ENCODE measurements around the gene GOLGA8G. TPM values are rescaled to one million over a fixed set of nuclear protein-coding genes. Genes with fewer than 3 reads are reported as not detected.
"Not testable (repeated sequence)": the region's sequence is repeated elsewhere in the genome, so short reads cannot be mapped to it uniquely, and the experiment has no call there.

The GOLGA8G gene, protein sequence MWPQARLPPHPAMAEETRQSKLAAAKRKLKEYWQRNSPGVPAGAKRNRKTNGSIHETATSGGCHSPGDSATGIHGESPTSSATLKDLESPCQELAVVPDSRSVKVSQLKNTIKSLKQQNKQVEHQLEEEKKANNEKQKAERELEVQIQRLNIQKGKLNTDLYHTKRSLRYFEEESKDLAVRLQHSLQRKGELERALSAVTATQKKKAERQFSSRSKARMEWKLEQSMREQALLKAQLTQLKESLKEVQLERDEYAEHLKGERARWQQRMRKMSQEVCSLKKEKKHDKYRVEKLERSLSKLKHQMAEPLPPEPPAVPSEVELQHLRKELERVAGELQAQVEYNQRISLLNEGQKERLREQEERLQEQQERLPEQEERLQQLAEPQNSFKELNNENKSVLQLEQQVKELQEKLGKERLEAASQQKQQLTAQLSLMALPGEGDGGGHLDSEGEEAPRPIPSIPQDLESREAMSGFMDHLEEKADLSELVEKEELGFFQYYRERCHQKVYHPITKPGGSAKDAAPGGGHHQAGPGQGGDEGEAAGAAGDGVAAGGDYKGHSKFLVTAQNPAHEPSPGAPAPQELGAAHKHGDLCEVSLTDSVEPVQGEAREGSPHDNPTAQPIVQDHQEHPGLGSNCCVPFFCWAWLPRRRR
- total RNA-seq: not detected

DNA sequence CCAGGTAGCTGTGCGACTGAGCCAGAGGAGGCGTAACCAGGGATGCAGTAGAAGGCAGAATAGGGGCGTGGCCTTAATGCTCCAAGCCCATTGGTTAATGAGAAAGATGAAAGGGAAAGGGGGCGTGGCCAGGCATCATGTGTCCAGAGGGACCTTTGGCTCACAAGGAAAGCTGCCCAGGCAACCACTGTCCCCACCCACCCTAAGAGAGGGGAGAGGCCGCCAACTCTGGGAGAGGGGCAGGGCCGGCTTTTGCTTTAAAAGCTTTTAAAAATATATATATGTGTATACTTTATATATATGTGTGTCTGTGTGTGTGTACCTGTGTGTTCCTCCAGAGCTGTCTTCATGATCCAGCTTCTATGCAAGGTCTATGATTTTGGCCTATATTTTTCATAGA, at the start of gene GOLGA8G:
GOLGA8G (minus strand) TSS at position 18 of the 400 bp plus-strand sequence. CDS start 62 bp downstream, outside the sequence.
- CTCF ChIA-PET; POLR2A ChIA-PET; H3K27me3 Mint-ChIP-seq; DNase-seq; H3K4me1 Mint-ChIP-seq (ENCODE audit: low read depth); H3K9me3 Mint-ChIP-seq; H3K36me3 Mint-ChIP-seq; H3K4me3 Mint-ChIP-seq; H3K27ac Mint-ChIP-seq; intact Hi-C loops (cut with micrococcal nuclease): not testable (repeated sequence)

DNA sequence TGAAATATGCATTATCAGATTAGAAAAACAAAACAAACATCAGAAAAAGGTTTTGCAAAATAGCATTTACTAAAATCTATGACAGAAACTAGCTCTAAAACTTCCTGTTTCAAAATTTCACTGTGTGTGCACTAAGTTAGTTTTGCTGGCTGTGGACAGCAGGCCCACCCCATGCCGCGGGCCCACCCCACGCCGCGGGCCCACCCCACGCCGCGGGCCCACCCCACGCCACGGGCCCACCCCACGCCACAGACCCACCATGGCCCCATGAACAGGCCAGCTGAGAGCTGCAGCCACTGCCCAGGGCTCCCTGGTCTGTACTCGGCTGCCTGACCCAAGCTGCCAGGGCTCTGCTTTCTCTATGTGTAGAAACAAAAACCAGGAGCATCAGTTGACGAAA, 40.6 kb upstream of the GOLGA8G start:
- H3K4me3 Mint-ChIP-seq; H3K27me3 Mint-ChIP-seq; CTCF ChIA-PET; DNase-seq; intact Hi-C loops (cut with micrococcal nuclease); H3K4me1 Mint-ChIP-seq (ENCODE audit: low read depth); H3K36me3 Mint-ChIP-seq; POLR2A ChIA-PET; H3K27ac Mint-ChIP-seq; H3K9me3 Mint-ChIP-seq: not testable (repeated sequence)

DNA sequence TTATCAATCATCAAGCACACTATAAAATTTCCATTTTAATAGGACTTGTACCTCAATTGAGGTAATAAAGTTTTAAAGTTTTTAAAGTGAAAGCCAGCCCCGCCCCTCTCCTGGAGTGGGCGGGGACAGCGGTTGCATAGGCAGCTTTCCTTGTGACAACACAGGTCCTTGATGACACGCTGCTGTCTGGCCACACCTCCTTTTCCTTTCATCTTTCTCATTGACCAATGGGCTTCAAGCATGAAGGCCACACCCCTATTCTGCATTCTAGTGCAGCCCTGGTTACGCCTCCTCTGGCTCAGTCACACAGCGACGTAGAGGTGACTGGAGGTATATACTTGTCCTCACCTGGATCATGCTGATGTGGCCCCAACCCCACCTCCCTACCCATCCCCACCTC, 20.5 kb upstream of the GOLGA8G start, which contains the start of gene GOLGA6L25:
GOLGA6L25 (plus strand) TSS at position 301 of the 400 bp plus-strand sequence; CDS start at position 362, 61 bp downstream.
- H3K9me3 Mint-ChIP-seq; H3K27me3 Mint-ChIP-seq; CTCF ChIA-PET; H3K36me3 Mint-ChIP-seq; intact Hi-C loops (cut with micrococcal nuclease); POLR2A ChIA-PET; DNase-seq; H3K27ac Mint-ChIP-seq; H3K4me1 Mint-ChIP-seq (ENCODE audit: low read depth); H3K4me3 Mint-ChIP-seq: not testable (repeated sequence)

DNA sequence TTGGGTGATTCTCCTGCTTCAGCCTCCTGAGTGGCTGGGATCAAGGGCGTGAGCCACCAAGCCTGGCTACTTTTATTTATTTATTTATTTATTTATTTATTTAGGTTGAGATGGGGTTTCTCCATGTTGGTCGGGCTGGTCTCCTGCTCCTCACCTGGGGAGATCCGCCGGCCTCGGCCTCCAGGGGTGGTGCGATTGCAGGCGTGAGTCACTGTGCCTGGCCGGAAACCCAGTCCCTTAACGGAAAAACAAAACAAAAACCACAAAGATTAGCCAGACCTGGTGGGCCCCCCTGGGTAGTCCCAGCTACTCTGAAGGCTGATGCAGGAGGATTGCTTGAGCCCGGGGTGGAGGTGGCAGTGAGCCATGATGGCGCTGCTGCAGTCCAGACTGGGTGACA, 17.6 kb downstream of the GOLGA8G start:
- H3K4me1 Mint-ChIP-seq (ENCODE audit: low read depth); H3K4me3 Mint-ChIP-seq; H3K9me3 Mint-ChIP-seq; DNase-seq; H3K36me3 Mint-ChIP-seq; POLR2A ChIA-PET; CTCF ChIA-PET; intact Hi-C loops (cut with micrococcal nuclease); H3K27me3 Mint-ChIP-seq; H3K27ac Mint-ChIP-seq: not testable (repeated sequence)

DNA sequence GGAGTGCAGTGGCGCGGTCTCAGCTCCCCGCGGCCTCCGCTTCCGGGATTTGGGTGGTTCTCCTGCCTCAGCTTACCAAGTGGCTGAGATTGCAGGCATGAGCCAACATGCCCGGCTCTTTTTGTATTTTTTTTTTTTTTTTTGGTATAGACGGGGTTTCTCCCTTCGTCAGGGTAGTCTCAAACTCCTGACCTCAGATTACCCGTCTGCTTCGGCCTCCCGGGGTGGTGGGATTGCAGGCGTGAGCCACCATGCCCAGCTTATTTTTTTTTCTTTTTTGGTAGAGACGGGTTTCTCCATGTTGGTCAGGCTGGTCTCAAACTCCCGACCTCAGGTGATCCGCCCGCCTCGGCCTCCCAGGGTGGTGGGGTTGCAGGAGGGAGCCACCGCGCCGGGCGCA, 18.6 kb downstream of the GOLGA8G start:
- CTCF ChIA-PET; H3K9me3 Mint-ChIP-seq; H3K27me3 Mint-ChIP-seq; H3K4me3 Mint-ChIP-seq; POLR2A ChIA-PET; intact Hi-C loops (cut with micrococcal nuclease); DNase-seq; H3K4me1 Mint-ChIP-seq (ENCODE audit: low read depth); H3K36me3 Mint-ChIP-seq; H3K27ac Mint-ChIP-seq: not testable (repeated sequence)

DNA sequence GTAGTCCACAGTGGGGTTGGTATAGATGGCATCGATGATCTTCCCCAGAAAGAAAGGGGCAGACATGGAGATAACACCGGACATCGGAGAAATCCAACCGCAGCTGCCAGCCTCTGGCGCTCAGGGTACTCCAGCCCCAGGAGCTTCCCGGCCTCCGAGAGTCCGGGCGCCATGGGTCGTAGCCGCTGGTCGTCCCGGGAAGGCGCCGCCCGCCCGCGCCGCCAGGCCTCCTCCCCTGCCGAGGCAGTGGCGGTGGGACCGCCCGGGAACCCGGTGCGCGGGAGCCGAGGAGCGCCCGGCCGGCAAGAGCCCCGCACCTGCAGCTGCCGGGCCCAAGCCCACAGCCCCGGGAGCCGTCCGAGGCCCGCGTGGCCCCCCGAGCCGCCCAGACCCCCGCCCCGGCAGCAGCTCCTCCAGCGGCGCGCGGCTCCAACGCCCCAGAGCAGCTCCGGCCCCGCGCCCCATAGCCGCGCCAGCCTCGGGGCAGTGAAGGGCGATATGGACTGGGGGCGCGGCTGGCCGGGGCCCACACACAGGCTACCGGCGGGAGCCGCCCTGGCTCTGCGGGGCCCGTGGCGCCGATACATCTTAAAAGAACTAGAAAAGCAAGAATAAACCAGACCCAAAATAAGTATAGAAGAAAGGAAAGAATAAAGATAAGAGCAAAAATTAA, 24.4 kb downstream of the GOLGA8G start:
- CTCF ChIA-PET; H3K4me3 Mint-ChIP-seq; DNase-seq; POLR2A ChIA-PET; H3K4me1 Mint-ChIP-seq (ENCODE audit: low read depth); H3K36me3 Mint-ChIP-seq; H3K27ac Mint-ChIP-seq; H3K9me3 Mint-ChIP-seq; H3K27me3 Mint-ChIP-seq; intact Hi-C loops (cut with micrococcal nuclease): not testable (repeated sequence)

DNA sequence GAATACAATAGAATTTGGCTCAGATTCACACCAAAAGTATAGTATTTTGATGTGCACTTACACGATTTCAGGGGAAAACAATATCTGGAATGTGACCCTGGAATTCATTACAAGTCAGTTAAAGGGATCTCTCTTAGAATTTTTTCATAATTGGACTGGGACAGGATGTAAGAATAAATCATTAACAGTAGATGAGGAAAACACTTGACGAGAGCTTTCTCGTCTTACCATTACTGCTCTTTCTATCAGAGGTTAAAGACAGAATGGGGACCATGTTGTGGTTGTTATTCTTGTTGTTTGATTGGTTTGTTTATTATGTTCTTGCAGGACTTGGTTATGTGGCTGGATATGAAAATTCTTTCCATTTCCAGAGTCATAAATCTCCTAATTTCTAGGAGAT, 51.4 kb downstream of the GOLGA8G start:
- H3K27ac Mint-ChIP-seq; POLR2A ChIA-PET; H3K36me3 Mint-ChIP-seq; intact Hi-C loops (cut with micrococcal nuclease); H3K4me1 Mint-ChIP-seq (ENCODE audit: low read depth); CTCF ChIA-PET; DNase-seq; H3K27me3 Mint-ChIP-seq; H3K9me3 Mint-ChIP-seq; H3K4me3 Mint-ChIP-seq: not testable (repeated sequence)

Small RNA genes lying within 50 kb of the gene (microRNA-seq; reads per million reads assigned to microRNA genes)
- not detected for gene MIR4509-3 (ENCODE audit: borderline microRNAs expressed, borderline number of aligned reads, borderline replicate concordance)

Other genes with a start within 250 kb of the GOLGA8G start
- 10 to 100 TPM; 30.4 to 33.7 TPM for gene HERC2, start 210.8 kb downstream of the GOLGA8G start, total RNA-seq
- gene GOLGA6L24, start 174.9 kb downstream of the GOLGA8G start, total RNA-seq: not detected
- gene GOLGA8F, start 154.3 kb downstream of the GOLGA8G start, total RNA-seq: not detected
- gene GOLGA6L25, start 20.6 kb upstream of the GOLGA8G start, total RNA-seq: not detected
- under 1 TPM in 1 of 2 experiments, not detected in 1; 0.46 TPM for gene GOLGA8M, start 179.4 kb upstream of the GOLGA8G start, total RNA-seq